Lower leg skin (tissue), 3 donors: Measurements from ENCODE around the gene MCCD1.

Experiments
- POLR2A ChIP-seq, 2 donors: fragments of 450-650 bp; IDR thresholded peaks; one replicate each; pipeline ENCODE4 v1.6.1; 2016 to 2017; ENCODE audit warnings: antibody characterized with exemption in 2 of 2, mild to moderate bottlenecking in 1 of 2, moderate library complexity in 1 of 2
- TF ChIP-seq, protein P1 (sequence below), 3 donors: fragments of 450-650 bp; IDR thresholded peaks; one replicate each; pipeline ENCODE4 v1.5.1; 2016; ENCODE audit warnings: antibody characterized with exemption in 3 of 3, mild to moderate bottlenecking in 3 of 3, moderate library complexity in 2 of 3

GRCh38 chr6:31490115-31490873, 38.5 kb upstream of the MCCD1 start:
- TF ChIP-seq, protein P1, sequence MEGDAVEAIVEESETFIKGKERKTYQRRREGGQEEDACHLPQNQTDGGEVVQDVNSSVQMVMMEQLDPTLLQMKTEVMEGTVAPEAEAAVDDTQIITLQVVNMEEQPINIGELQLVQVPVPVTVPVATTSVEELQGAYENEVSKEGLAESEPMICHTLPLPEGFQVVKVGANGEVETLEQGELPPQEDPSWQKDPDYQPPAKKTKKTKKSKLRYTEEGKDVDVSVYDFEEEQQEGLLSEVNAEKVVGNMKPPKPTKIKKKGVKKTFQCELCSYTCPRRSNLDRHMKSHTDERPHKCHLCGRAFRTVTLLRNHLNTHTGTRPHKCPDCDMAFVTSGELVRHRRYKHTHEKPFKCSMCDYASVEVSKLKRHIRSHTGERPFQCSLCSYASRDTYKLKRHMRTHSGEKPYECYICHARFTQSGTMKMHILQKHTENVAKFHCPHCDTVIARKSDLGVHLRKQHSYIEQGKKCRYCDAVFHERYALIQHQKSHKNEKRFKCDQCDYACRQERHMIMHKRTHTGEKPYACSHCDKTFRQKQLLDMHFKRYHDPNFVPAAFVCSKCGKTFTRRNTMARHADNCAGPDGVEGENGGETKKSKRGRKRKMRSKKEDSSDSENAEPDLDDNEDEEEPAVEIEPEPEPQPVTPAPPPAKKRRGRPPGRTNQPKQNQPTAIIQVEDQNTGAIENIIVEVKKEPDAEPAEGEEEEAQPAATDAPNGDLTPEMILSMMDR (IDR thresholded peaks at IDR 0.05) = no peak
- TF ChIP-seq POLR2A (IDR thresholded peaks at IDR 0.05) = no peak
